Glutamatergic neuron (in vitro differentiated cells): ENCODE results near the gene TCTA. TPM values are rescaled to one million over a fixed set of nuclear protein-coding genes. Genes with fewer than 3 reads are reported as not detected.

Experiments used
- DNase-seq: peaks from one replicate; pipeline ENCODE4 v3.0.0; 2022
- H3K27ac Mint-ChIP-seq: one replicate; pipeline ENCODE4 v1.8.0; 2020; ENCODE audit warnings: mild to moderate bottlenecking, mixed read lengths, inconsistent platforms; ENCODE audit not compliant: unreplicated experiment
- H3K27me3 Mint-ChIP-seq: one replicate; pipeline ENCODE4 v1.8.0; 2020; ENCODE audit warnings: mild to moderate bottlenecking, moderate library complexity, mixed read lengths, inconsistent platforms; ENCODE audit not compliant: unreplicated experiment
- H3K36me3 Mint-ChIP-seq: one replicate; pipeline ENCODE4 v1.8.0; 2020; ENCODE audit warnings: mild to moderate bottlenecking, mixed read lengths, inconsistent platforms; ENCODE audit not compliant: unreplicated experiment
- H3K4me1 Mint-ChIP-seq: one replicate; pipeline ENCODE4 v1.8.0; 2020; ENCODE audit warnings: mild to moderate bottlenecking, low read depth, mixed read lengths, inconsistent platforms; ENCODE audit not compliant: unreplicated experiment
- H3K4me3 Mint-ChIP-seq: one replicate; pipeline ENCODE4 v1.8.0; 2020; ENCODE audit warnings: mild to moderate bottlenecking, mixed read lengths, inconsistent platforms; ENCODE audit not compliant: unreplicated experiment
- H3K9me3 Mint-ChIP-seq: one replicate; pipeline ENCODE4 v1.8.0; 2020; ENCODE audit warnings: mild to moderate bottlenecking, moderate library complexity, mixed read lengths, inconsistent platforms; ENCODE audit not compliant: unreplicated experiment
- CTCF ChIP-seq: fragments of 200-600 bp; sonication (generic); IDR thresholded peaks from one replicate; pipeline ENCODE4 v1.5.0; 2021; ENCODE audit not compliant: partially characterized antibody, unreplicated experiment
- total RNA-seq: library from RNA; stranded (reverse); fragmentation: NEBNext Ultra II Directional; extraction: Animal tissue kit (Norgen Biotek cat#: 25700); gene quantifications from one replicate; pipeline ENCODE4 v1.2.1, GENCODE V29; 2021; ENCODE audit not compliant: unreplicated experiment

TCTA gene
- total RNA-seq, 1 donor from 2014 or later: 27.7 TPM

- H3K27ac Mint-ChIP-seq: no peak overlapping the region
- no peak overlapping the region for H3K4me3 Mint-ChIP-seq
- H3K9me3 Mint-ChIP-seq: peaks cover 5% of the 10 kb centered on the region
- no peak for DNase-seq
- H3K4me1 Mint-ChIP-seq: peaks cover 21% of the 10 kb centered on the region
- TF ChIP-seq CTCF: no peak
- peaks cover 2% of the 10 kb centered on the region for H3K27me3 Mint-ChIP-seq
- H3K36me3 Mint-ChIP-seq: no peaks in the 10 kb centered on the region
Measured at GRCh38 chr3:49416867-49417266, 4.6 kb downstream of the TCTA start.

GRCh38 chr3:49417516-49418120 is 5.4 kb downstream of the TCTA start:
- Mint-ChIP-seq H3K4me3 (no peak overlapping the region), H3K36me3 (no peaks in the 10 kb centered on the region), H3K9me3 (peaks cover 2% of the 10 kb centered on the region), H3K27me3 (peaks cover 3% of the 10 kb centered on the region), H3K4me1 (peaks cover 20% of the 10 kb centered on the region), H3K27ac (no peak overlapping the region)
- TF ChIP-seq CTCF: no peak
- DNase-seq: no peak

- H3K27ac Mint-ChIP-seq: peak overlapping the region; percentile 64
- peak overlapping the region; percentile 89 for H3K4me3 Mint-ChIP-seq
- no peak for DNase-seq
- H3K9me3 Mint-ChIP-seq: peaks cover 2% of the 10 kb centered on the region
- H3K27me3 Mint-ChIP-seq: peaks cover 5% of the 10 kb centered on the region
- H3K36me3 Mint-ChIP-seq: peaks cover 4% of the 10 kb centered on the region
- H3K4me1 Mint-ChIP-seq: peaks cover 9% of the 10 kb centered on the region
- no peak for TF ChIP-seq CTCF
Measured at GRCh38 chr3:49421890-49422378, 9.7 kb downstream of the TCTA start.

- peaks cover 4% of the 10 kb centered on the region for H3K36me3 Mint-ChIP-seq
- peak; percentile 75 for DNase-seq
Measured at GRCh38 chr3:49422379-49423248, 10.4 kb downstream of the TCTA start, which contains the start of gene AMT. AMT (minus strand) TSS chr3:49422473; CDS start chr3:49422450, 23 bp downstream.

More at GRCh38 chr3:49422379-49423248, 10.4 kb downstream of the TCTA start, which contains the start of gene AMT:
- Mint-ChIP-seq H3K27me3 (peaks cover 5% of the 10 kb centered on the region), H3K4me3 (peak within 1 kb of the TSS; percentile 89), H3K9me3 (peaks cover 2% of the 10 kb centered on the region), H3K4me1 (peaks cover 9% of the 10 kb centered on the region), H3K27ac (peak within 1 kb of the TSS; percentile 64)
- no peak for TF ChIP-seq CTCF
